Myocyte (in vitro differentiated cells): Measurements from ENCODE around the gene MASP1. TPM values are rescaled to one million over a fixed set of nuclear protein-coding genes. Genes with fewer than 3 reads are reported as not detected.

ENCODE experiments used
- DNase-seq: peaks from one replicate; pipeline ENCODE4 v3.0.0-alpha.2; 2012; ENCODE audit warnings: low read depth
- total RNA-seq: library from RNA; depleted of rRNA; stranded (reverse); fragments of >200 nt; gene quantifications from 2 replicates; pipeline ENCODE4 v1.2.3, GENCODE V29; 2014

The MASP1 gene
- total RNA-seq, 1 donor from 2014 or later = not detected

GRCh38 chr3:187295316-187296034 is 3.9 kb upstream of the MASP1 start:
- no peak for DNase-seq

- DNase-seq = no peak
Observed at GRCh38 chr3:187293516-187294430, 2.2 kb upstream of the MASP1 start.

- no peak for DNase-seq
Observed at GRCh38 chr3:187292631-187293515, 1.3 kb upstream of the MASP1 start.

- no peak for DNase-seq
Observed at GRCh38 chr3:187292181-187292580, 644 bp upstream of the MASP1 start.

- DNase-seq = peak; percentile 8
Observed at GRCh38 chr3:187291001-187291511, 481 bp downstream of the MASP1 start.

- no peak for DNase-seq
Observed at GRCh38 chr3:187290503-187290902, 1.0 kb downstream of the MASP1 start.

GRCh38 chr3:187288855-187289605 is 2.5 kb downstream of the MASP1 start:
- DNase-seq = no peak

GRCh38 chr3:187288131-187288854 is 3.2 kb downstream of the MASP1 start:
- DNase-seq = no peak

- no peak for DNase-seq
Observed at GRCh38 chr3:187287256-187287655, 4.3 kb downstream of the MASP1 start.

- peak; percentile 7 for DNase-seq
Observed at GRCh38 chr3:187286467-187287059, 5.0 kb downstream of the MASP1 start.

GRCh38 chr3:187281191-187281714 is 10.3 kb downstream of the MASP1 start:
- DNase-seq = peak; percentile 14

GRCh38 chr3:187280644-187281043 is 10.9 kb downstream of the MASP1 start:
- no peak for DNase-seq

- DNase-seq = no peak
Observed at GRCh38 chr3:187277129-187277462, 14.4 kb downstream of the MASP1 start.

GRCh38 chr3:187276397-187277128 is 15.0 kb downstream of the MASP1 start:
- no peak for DNase-seq

GRCh38 chr3:187274977-187275338 is 16.6 kb downstream of the MASP1 start:
- no peak for DNase-seq

- DNase-seq = no peak
Observed at GRCh38 chr3:187274315-187274976, 17.1 kb downstream of the MASP1 start.

- DNase-seq = no peak
Observed at GRCh38 chr3:187271582-187271981, 20.0 kb downstream of the MASP1 start.

- no peak for DNase-seq
Observed at GRCh38 chr3:187269486-187269885, 22.1 kb downstream of the MASP1 start.
